ENCODE results near the gene PDE8A. TPM values are rescaled to one million over a fixed set of nuclear protein-coding genes. Genes with fewer than 3 reads are reported as not detected.

Gene PDE8A
- total and polyA plus RNA-seq, 2 of the 13 experiments (the other 11 are each of a cell fraction or from before 2014, with no cell fraction given) = 26.3 to 48.5 TPM

DNA sequence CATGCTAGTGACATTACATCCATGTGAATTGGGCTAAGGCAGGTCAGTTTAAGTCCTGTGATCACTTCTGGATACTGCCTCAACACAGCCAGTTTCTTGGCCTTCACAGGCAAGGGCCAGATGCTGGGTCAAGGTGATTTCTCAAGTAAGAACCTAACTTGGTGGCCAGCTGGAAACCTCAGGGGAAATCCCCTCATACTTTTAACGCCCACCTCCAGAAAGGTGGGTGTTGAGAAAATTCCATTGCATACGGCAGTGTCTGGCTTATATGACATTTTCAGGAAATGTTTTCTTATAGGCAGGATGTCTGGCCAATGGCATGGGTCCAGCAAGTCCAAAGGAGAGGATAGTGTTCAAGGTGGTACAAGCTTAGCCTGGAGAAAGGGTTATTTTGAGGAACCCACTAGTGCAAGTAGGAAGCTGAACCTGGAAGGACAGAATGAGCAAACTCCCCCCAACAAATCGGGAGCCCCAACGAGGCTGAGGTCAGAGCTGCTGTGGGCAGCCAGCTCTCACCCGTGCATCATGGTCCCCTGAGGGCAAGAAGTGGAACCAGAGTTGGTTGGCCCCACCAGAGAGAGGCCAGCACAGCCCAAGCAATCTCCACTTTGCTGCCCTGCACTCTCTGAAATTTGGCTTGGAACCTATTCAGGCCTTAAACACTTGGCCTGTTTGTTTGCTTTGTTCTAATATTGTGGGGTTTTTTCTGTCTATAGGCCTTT is 135.4 kb downstream of the PDE8A start:
- Histone ChIP-seq H4K20me1 (ENCODE audit: insufficient read depth, low read length) (no peaks in the 10 kb centered on the region), H3K36me3 (replicated peaks in 1 of 2; ENCODE audit: control insufficient read depth in 1 of 2, insufficient read depth in 2 of 2, low read length in 2 of 2) (peaks cover 20 to 76% of the 10 kb centered on the region in 2 experiments), H3K27ac (ENCODE audit: extremely low read length, insufficient read depth, low read length) (no peak overlapping the region), H3K9ac (ENCODE audit: insufficient read depth, low read depth, low read length) (no peak overlapping the region), H3K4me1 (ENCODE audit: insufficient read depth, low read length) (0 out of 2 replicates have a peak, but pooled peaks cover 12% of the 10 kb centered on the region), H2AFZ (ENCODE audit: low read length) (no peak overlapping the region), H3K27me3 (ENCODE audit: control insufficient read depth in 1 of 2, insufficient read depth in 2 of 2, low read length in 2 of 2) (no peaks in the 10 kb centered on the region), H3K4me3 (replicated peaks in 1 of 3; ENCODE audit: insufficient read depth in 1 of 3, low read depth in 2 of 3, low read length in 3 of 3) (no peak overlapping the region), H3K4me2 (ENCODE audit: low read depth, low read length) (no peak overlapping the region), H3K9me3 (ENCODE audit: low read length) (no peaks in the 10 kb centered on the region), H3K79me2 (ENCODE audit: insufficient read depth, low read length) (no peaks in the 10 kb centered on the region)
- in situ Hi-C loops (cut with HindIII; ENCODE audit: extremely low pct_ligation_motif_present, low pct_unique_long_range_greater_than_20kb) (no loop called here), intact Hi-C loops (cut with micrococcal nuclease; ENCODE audit: unreplicated experiment) (no loop called here)
- POLR2A ChIA-PET = no interaction called here
- WGBS (ENCODE audit: low lambda C conversion rate) = 96% methylated on average over 5 of the region's 5 CpGs
- ATAC-seq (no peak), FAIRE-seq (no peak), DNase-seq (ENCODE audit: low spot score) (no peak)
- TF ChIP-seq ZNF143 (CRISPR knock-in tag; IDR thresholded peaks at IDR 0.05) (no peak), TBX3 (IDR thresholded peaks at IDR 0.05; ENCODE audit: borderline replicate concordance) (no peak), ZBED4 (CRISPR knock-in tag; IDR thresholded peaks at IDR 0.05; ENCODE audit: borderline replicate concordance) (no peak), ZFP90 (CRISPR knock-in tag; IDR thresholded peaks at IDR 0.05; ENCODE audit: borderline replicate concordance) (no peak), PHF5A (CRISPR knock-in tag; IDR thresholded peaks at IDR 0.05; ENCODE audit: low read depth, unreplicated experiment) (no peak)
- TF ChIP-seq, protein P1, sequence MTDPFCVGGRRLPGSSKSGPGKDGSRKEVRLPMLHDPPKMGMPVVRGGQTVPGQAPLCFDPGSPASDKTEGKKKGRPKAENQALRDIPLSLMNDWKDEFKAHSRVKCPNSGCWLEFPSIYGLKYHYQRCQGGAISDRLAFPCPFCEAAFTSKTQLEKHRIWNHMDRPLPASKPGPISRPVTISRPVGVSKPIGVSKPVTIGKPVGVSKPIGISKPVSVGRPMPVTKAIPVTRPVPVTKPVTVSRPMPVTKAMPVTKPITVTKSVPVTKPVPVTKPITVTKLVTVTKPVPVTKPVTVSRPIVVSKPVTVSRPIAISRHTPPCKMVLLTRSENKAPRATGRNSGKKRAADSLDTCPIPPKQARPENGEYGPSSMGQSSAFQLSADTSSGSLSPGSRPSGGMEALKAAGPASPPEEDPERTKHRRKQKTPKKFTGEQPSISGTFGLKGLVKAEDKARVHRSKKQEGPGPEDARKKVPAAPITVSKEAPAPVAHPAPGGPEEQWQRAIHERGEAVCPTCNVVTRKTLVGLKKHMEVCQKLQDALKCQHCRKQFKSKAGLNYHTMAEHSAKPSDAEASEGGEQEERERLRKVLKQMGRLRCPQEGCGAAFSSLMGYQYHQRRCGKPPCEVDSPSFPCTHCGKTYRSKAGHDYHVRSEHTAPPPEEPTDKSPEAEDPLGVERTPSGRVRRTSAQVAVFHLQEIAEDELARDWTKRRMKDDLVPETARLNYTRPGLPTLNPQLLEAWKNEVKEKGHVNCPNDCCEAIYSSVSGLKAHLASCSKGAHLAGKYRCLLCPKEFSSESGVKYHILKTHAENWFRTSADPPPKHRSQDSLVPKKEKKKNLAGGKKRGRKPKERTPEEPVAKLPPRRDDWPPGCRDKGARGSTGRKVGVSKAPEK (CRISPR knock-in tag; IDR thresholded peaks at IDR 0.05; ENCODE audit: borderline replicate concordance) = no peak
- CTCF ChIA-PET (ENCODE audit: low intra/inter-chr PET ratio, low total read pairs) = no interaction called here
- BruUV-seq (replicated peaks) = no TSS peak
